IMR-90 (cell line): ENCODE measurements around the gene CDX1. TPM values are rescaled to one million over a fixed set of nuclear protein-coding genes. Genes with fewer than 3 reads are reported as not detected.

ENCODE experiments used
- ATAC-seq: fragments of 200-7000 bp; cut with Tn5 transposase; 2 replicates; pipeline ENCODE4 v1.9.1; 2020; ENCODE audit warnings: low read depth, mild to moderate bottlenecking, moderate library complexity
- BruUV-seq: library from RNA; stranded (reverse); fragments of 400-500 nt; replicated peaks from 2 replicates; lab custom pipeline; 2021; lab: Mats Ljungman, UMichigan
- CTCF ChIA-PET: fragments of 300-600 bp; formaldehyde crosslinking; extraction: SDS; loops from one replicate; lab custom pipeline; 2021; ENCODE audit warnings: antibody characterized with exemption; lab: Yijun Ruan, JAX
- POLR2A ChIA-PET: fragments of 300-600 bp; sonication (Branson Sonifier 250); formaldehyde crosslinking; loops from one replicate; lab custom pipeline; 2022; ENCODE audit warnings: antibody characterized with exemption; ENCODE audit not compliant: unreplicated experiment; lab: Charles Lee
- DNase-seq: peaks from one replicate; pipeline ENCODE4 v3.0.0; 2013
- H2AFZ ChIP-seq: replicated peaks from 2 replicates; pipeline ENCODE3; 2013; ENCODE audit warnings: low read length, mild to moderate bottlenecking; ENCODE audit not compliant: poor library complexity
- H2AK5ac ChIP-seq: 2 replicates; pipeline ENCODE4 v1.6.1; 2013; ENCODE audit warnings: low read depth, low read length, inconsistent platforms
- H2AK9ac ChIP-seq: replicated peaks from 2 replicates; pipeline ENCODE3; 2013; ENCODE audit warnings: mild to moderate bottlenecking, low read depth, low read length, moderate library complexity; ENCODE audit not compliant: poor library complexity
- H2BK120ac ChIP-seq: 2 replicates; pipeline ENCODE4 v1.6.1; 2013; ENCODE audit warnings: low read depth, low read length, inconsistent platforms
- H2BK15ac ChIP-seq: 3 replicates; pipeline ENCODE4 v1.6.1; 2013; ENCODE audit warnings: low read depth, low read length, inconsistent platforms
- H2BK20ac ChIP-seq: 2 replicates; pipeline ENCODE4 v1.6.1; 2013; ENCODE audit warnings: low read depth, mild to moderate bottlenecking, inconsistent platforms, low read length, moderate library complexity
- H2BK5ac ChIP-seq: 2 replicates; pipeline ENCODE4 v1.6.1; 2013; ENCODE audit warnings: mild to moderate bottlenecking, low read depth, low read length, inconsistent platforms; ENCODE audit not compliant: poor library complexity, severe bottlenecking
- H3K14ac ChIP-seq: replicated peaks from 2 replicates; pipeline ENCODE4 v1.6.1; 2013; ENCODE audit warnings: low read depth, low read length, inconsistent platforms
- H3K18ac ChIP-seq: 2 replicates; pipeline ENCODE4 v1.6.1; 2013; ENCODE audit warnings: low read depth, low read length, control low read depth
- H3K23ac ChIP-seq: 2 replicates; pipeline ENCODE4 v1.6.1; 2013; ENCODE audit warnings: low read depth, low read length, inconsistent platforms
- H3K27ac ChIP-seq: 2 replicates; pipeline ENCODE4 v1.5.1; 2013; ENCODE audit warnings: mild to moderate bottlenecking, control low read depth, low read length; ENCODE audit not compliant: insufficient read depth
- H3K27me3 ChIP-seq: 2 replicates; pipeline ENCODE4 v1.6.1; 2013; ENCODE audit warnings: low read length; ENCODE audit not compliant: control insufficient read depth, insufficient read depth
- H3K36me3 ChIP-seq: 2 replicates; pipeline ENCODE4 v1.6.1; 2013; ENCODE audit warnings: low read length, mixed read lengths; ENCODE audit not compliant: control insufficient read depth, insufficient read depth
- H3K4ac ChIP-seq: 2 replicates; pipeline ENCODE4 v1.6.1; 2013; ENCODE audit warnings: low read depth, low read length, inconsistent platforms
- H3K4me1 ChIP-seq: 2 replicates; pipeline ENCODE4 v1.6.1; 2013; ENCODE audit warnings: low read length, mixed read lengths; ENCODE audit not compliant: control insufficient read depth, insufficient read depth
- H3K4me2 ChIP-seq: 2 replicates; pipeline ENCODE4 v1.6.1; 2013; ENCODE audit warnings: low read depth, mild to moderate bottlenecking, control low read depth, low read length, moderate library complexity
- H3K4me3 ChIP-seq: 2 replicates; pipeline ENCODE4 v1.5.1; 2013; ENCODE audit warnings: low read depth, mild to moderate bottlenecking, control low read depth, low read length, moderate library complexity; ENCODE audit not compliant: insufficient read depth
- H3K56ac ChIP-seq: 2 replicates; pipeline ENCODE4 v1.6.1; 2013; ENCODE audit warnings: low read length, inconsistent platforms; ENCODE audit not compliant: insufficient read depth; ENCODE audit errors: extremely low read depth
- H3K79me1 ChIP-seq, 2 experiments: 2 replicates each; pipeline ENCODE4 v1.6.1; 2013; ENCODE audit warnings: low read length in 2 of 2, inconsistent platforms in 1 of 2, low read depth in 1 of 2
- H3K9ac ChIP-seq: 2 replicates; pipeline ENCODE4 v1.6.1; 2013; ENCODE audit warnings: low read depth, low read length, control low read depth
- H3K9me1 ChIP-seq: 2 replicates; pipeline ENCODE4 v1.6.1; 2013; ENCODE audit warnings: low read length, inconsistent platforms; ENCODE audit not compliant: insufficient read depth
- H3K9me3 ChIP-seq: 2 replicates; pipeline ENCODE4 v1.6.1; 2013; ENCODE audit warnings: low read length; ENCODE audit not compliant: control insufficient read depth, insufficient read depth
- H4K20me1 ChIP-seq: 2 replicates; pipeline ENCODE4 v1.6.1; 2013; ENCODE audit warnings: low read length, inconsistent platforms; ENCODE audit not compliant: insufficient read depth
- H4K5ac ChIP-seq: 2 replicates; pipeline ENCODE4 v1.6.1; 2013; ENCODE audit warnings: mild to moderate bottlenecking, low read depth, low read length, control low read depth
- H4K8ac ChIP-seq, 2 experiments: 2 replicates each; pipeline ENCODE4 v1.6.1; 2013; ENCODE audit warnings: low read depth in 2 of 2, low read length in 2 of 2, control low read depth in 1 of 2, inconsistent platforms in 1 of 2
- H4K91ac ChIP-seq: 2 replicates; pipeline ENCODE4 v1.6.1; 2013; ENCODE audit warnings: low read depth, low read length, inconsistent platforms; ENCODE audit not compliant: insufficient read depth
- CTCF ChIP-seq: conservative IDR thresholded peaks from 2 replicates; pipeline ENCODE4 v1.5.1; 2012; ENCODE audit warnings: mild to moderate bottlenecking, low read depth, low read length, improper control_type of control experiment
- ELK1 ChIP-seq: fragments of 150-350 bp; IDR thresholded peaks from 2 replicates; pipeline ENCODE4 v1.6.1; 2016; ENCODE audit warnings: low read depth, mild to moderate bottlenecking, low read length, moderate library complexity, borderline replicate concordance
- MAZ ChIP-seq: IDR thresholded peaks from 2 replicates; pipeline ENCODE4 v1.6.1; 2012; ENCODE audit warnings: low read depth, mild to moderate bottlenecking, low read length, improper control_type of control experiment, moderate library complexity, borderline replicate concordance
- RAD21 ChIP-seq: IDR thresholded peaks from 2 replicates; pipeline ENCODE4 v1.6.1; 2012; ENCODE audit warnings: low read length, improper control_type of control experiment
- SMC3 ChIP-seq: fragments of 150-350 bp; IDR thresholded peaks from 2 replicates; pipeline ENCODE4 v1.6.1; 2016; ENCODE audit warnings: low read depth, mild to moderate bottlenecking, antibody characterized with exemption, low read length, moderate library complexity
- USF2 ChIP-seq: fragments of 150-350 bp; IDR thresholded peaks from 2 replicates; pipeline ENCODE4 v1.6.1; 2017; ENCODE audit warnings: mild to moderate bottlenecking, antibody characterized with exemption, low read length, low read depth
- WGBS, 2 experiments: methylation state at CpG; one replicate each; pipeline versions ENCODE4 v1.1.5 to v1.1.7; 2013; ENCODE audit warnings: missing lambda C conversion rate in 2 of 2; ENCODE audit not compliant: insufficient read length in 1 of 2; ENCODE audit errors: extremely low coverage in 2 of 2; 5-methylcytosine and 5-hydroxymethylcytosine counted together
- dilution Hi-C: fragments of 300-500 bp; cut with HindIII; formaldehyde crosslinking; loops from one replicate; pipeline ENCODE4 v1.14.3; 2018; ENCODE audit warnings: low sequenced_read_pairs; ENCODE audit not compliant: unreplicated experiment
- in situ Hi-C: fragments of 300-500 bp; cut with MboI; formaldehyde crosslinking; loops from 3 replicates; pipeline ENCODE4 v1.14.3; 2019; ENCODE audit warnings: low sequenced_read_pairs, inconsistent platforms, mixed read lengths
- intact Hi-C: fragments of 100-400 bp; cut with micrococcal nuclease; formaldehyde crosslinking; loops from 2 replicates; pipeline ENCODE4 v1.10.0; 2022
- polyA plus RNA-seq, 3 experiments: library from polyadenylated mRNA; depleted of rRNA; stranded (reverse); fragments of >200 nt; gene quantifications; 2 replicates each; pipeline ENCODE4 v1.2.3, GENCODE V29; 2012; ENCODE audit warnings: low replicate concordance in 1 of 3
- total RNA-seq: library from RNA; depleted of rRNA; stranded (reverse); fragments of >200 nt; gene quantifications from 2 replicates; pipeline ENCODE4 v1.2.3, GENCODE V29; 2012

CDX1 gene
- total and polyA plus RNA-seq, 2 of the 4 experiments (the other 2 are of a cell fraction), result 0.18 to 0.24 TPM

GRCh38 chr5:150217873-150218692 is 51.5 kb downstream of the CDX1 start:
- peak overlapping the region; percentile 43; the same call in 2 of the 3 replicates for H2BK15ac ChIP-seq
- H3K9ac ChIP-seq, result no peak overlapping the region
- H2AK9ac ChIP-seq, result peak overlapping the region; percentile 96
- H4K91ac ChIP-seq, result peak overlapping the region; percentile 37
- intact Hi-C loops (loop anchor here (1.0 to 10.0 kb wide), 7 partner anchors 57 to 381 kb away; no protein-coding TSS in a partner anchor), in situ Hi-C loops (loop anchor here (10.0 to 25.0 kb wide), 3 partner anchors 213 to 581 kb away; partner anchors contain the start of genes HMGXB3 and TIGD6), dilution Hi-C loops (no loop called here)
- peak overlapping the region; percentile 80 for H2AFZ ChIP-seq
- H3K4ac ChIP-seq, result peak overlapping the region; percentile 64
- H3K36me3 ChIP-seq, result no peaks in the 10 kb centered on the region
- no peak overlapping the region for H3K56ac ChIP-seq
- POLR2A ChIA-PET, result no interaction called here
- H4K5ac ChIP-seq, result peak overlapping the region; percentile 49
- no peaks in the 10 kb centered on the region for H4K20me1 ChIP-seq
- CTCF ChIA-PET, result interaction anchor here (0.6 to 1.4 kb wide), 5 partner anchors 9 to 177 kb away, joined by 3 to 6 read pairs (median 3); no protein-coding TSS in a partner anchor
- H3K4me1 ChIP-seq, result no peaks in the 10 kb centered on the region
- no peak overlapping the region for H3K27ac ChIP-seq
- DNase-seq (peak; percentile 79), ATAC-seq (peak; percentile 96)
- H3K4me3 ChIP-seq, result no peak overlapping the region
- TF ChIP-seq MAZ, result 0 out of 2 replicates have a peak, but pooled peaks have one; percentile 26
- TF ChIP-seq SMC3, result peak; percentile 96
- no peak for TF ChIP-seq USF2
- TF ChIP-seq CTCF, result peak; percentile 92
- TF ChIP-seq ELK1, result no peak
- peak; percentile 96 for TF ChIP-seq RAD21
- H3K23ac ChIP-seq, result no peak overlapping the region
- WGBS, 2 experiments, result 16% methylated on average over 7 of the region's 10 CpGs; no CpG with 5 or more reads in 1 of the 2 experiments
- no peak overlapping the region for H3K18ac ChIP-seq
- BruUV-seq, result no TSS peak
- H3K9me1 ChIP-seq, result no peaks in the 10 kb centered on the region
- H3K9me3 ChIP-seq, result no peaks in the 10 kb centered on the region
- peak overlapping the region; percentile 73 for H2AK5ac ChIP-seq
- peak overlapping the region; percentile 10; the same call in 1 of the 2 replicates for H3K14ac ChIP-seq
- peak overlapping the region; percentile 8 for H2BK20ac ChIP-seq
- no peaks in the 10 kb centered on the region; the same call in 1 of the 2 replicates for H3K27me3 ChIP-seq
- H3K4me2 ChIP-seq, result no peak overlapping the region
- H4K8ac ChIP-seq, result peak overlapping the region in 1 of 2 experiments; percentile 45; a peak in 1 of 4 replicates
- H3K79me1 ChIP-seq, result no peaks in the 10 kb centered on the region
- H2BK120ac ChIP-seq, result peak overlapping the region; percentile 59
- H2BK5ac ChIP-seq, result no peak overlapping the region
